K562 (cell line): ENCODE data around the gene RBBP5. TPM values are rescaled to one million over a fixed set of nuclear protein-coding genes. Genes with fewer than 3 reads are reported as not detected.

Experiments
- CBX2 ChIP-seq: fragments of 200-600 bp; sonication (generic); IDR thresholded peaks from one replicate; pipeline ENCODE4 v1.6.1; 2012; ENCODE audit warnings: mild to moderate bottlenecking, low read length, inconsistent platforms; ENCODE audit not compliant: insufficient read depth, poor library complexity, severe bottlenecking
- ETV6 ChIP-seq, 3 experiments: fragments of 150-350 bp in 1 of 3; sonication (generic) in 1 of 3; formaldehyde crosslinking in 1 of 3; IDR thresholded peaks; 2 replicates each; pipeline versions ENCODE4 v1.6.1 to v1.8.0; 2014 to 2022; ENCODE audit warnings: borderline replicate concordance in 2 of 3, low read depth in 2 of 3, antibody characterized with exemption in 1 of 3, low read length in 1 of 3, mild to moderate bottlenecking in 1 of 3, missing genetic modification reagents in 1 of 3
- HDAC1 ChIP-seq, 2 experiments: fragments of 450-650 bp; IDR thresholded peaks; 2 replicates each; pipeline ENCODE4 v1.6.1; 2016 to 2017; ENCODE audit warnings: inconsistent platforms in 1 of 2, mild to moderate bottlenecking in 1 of 2, moderate library complexity in 1 of 2
- HDAC2 ChIP-seq: fragments of 450-650 bp; IDR thresholded peaks from 2 replicates; pipeline ENCODE4 v1.6.1; 2016; ENCODE audit warnings: mild to moderate bottlenecking
- MIER1 ChIP-seq: fragments of 450-650 bp; IDR thresholded peaks from 2 replicates; pipeline ENCODE4 v1.6.1; 2016; ENCODE audit warnings: antibody characterized with exemption, mild to moderate bottlenecking, low read depth
- NUFIP1 ChIP-seq: fragments of 450-650 bp; IDR thresholded peaks from 2 replicates; pipeline ENCODE4 v1.6.1; 2018; ENCODE audit not compliant: partially characterized antibody
- ZSCAN32 ChIP-seq: fragments of 450-650 bp; formaldehyde crosslinking; IDR thresholded peaks from 2 replicates; pipeline ENCODE4 v1.4.0; 2020; ENCODE audit warnings: mild to moderate bottlenecking, moderate library complexity
- polyA plus RNA-seq, 8 experiments: library from polyadenylated mRNA; depleted of rRNA in 4 of 8; stranded (reverse) in 5 of 8; unstranded in 3 of 8; fragments of >200 nt; fragmentation: Nextera tagmentation in 2 of 8; fragmentation: Illumina TruSeq in 1 of 8; extraction: Ambion mirVana in 2 of 8; extraction: Trizol in 1 of 8; gene quantifications; 2 replicates each; pipeline versions ENCODE4 v1.2.1 to v1.2.3, GENCODE V29; 2011 to 2014; ENCODE audit warnings: inconsistent platforms in 1 of 8, missing spikeins in 1 of 8
- total RNA-seq, 7 experiments: library from RNA; depleted of rRNA in 6 of 7; stranded (reverse); fragments of >200 nt in 6 of 7; fragmentation: Illumina TruSeq in 2 of 7; extraction: Trizol in 2 of 7; gene quantifications; 2 replicates each; pipeline versions ENCODE4 v1.2.1 to v1.2.3, GENCODE V29; 2011 to 2021; ENCODE audit warnings: low replicate concordance in 1 of 7
- TF ChIP-seq, protein P1 (sequence below): fragments of 200-600 bp; sonication (generic); IDR thresholded peaks from one replicate; pipeline ENCODE4 v1.6.1; 2012; ENCODE audit warnings: mild to moderate bottlenecking, low read depth, low read length, inconsistent platforms
- TF ChIP-seq, protein P2 (sequence below): fragments of 200-800 bp; sonication (Bioruptor generic); IDR thresholded peaks from 2 replicates; pipeline ENCODE4 v1.6.1; 2017; ENCODE audit warnings: missing genetic modification characterization, missing compliant biosample characterization
- TF ChIP-seq, protein P3 (sequence below): fragments of 250-450 bp; sonication (Bioruptor Pico); IDR thresholded peaks from 2 replicates; pipeline ENCODE4 v1.5.0; 2020; ENCODE audit warnings: mild to moderate bottlenecking, borderline replicate concordance

The RBBP5 gene
- total and polyA plus RNA-seq, 9 of the 15 experiments (the other 6 are each of a cell fraction or from before 2014, with no cell fraction given), result 17.2 to 37.4 (median 28.4) TPM

DNA sequence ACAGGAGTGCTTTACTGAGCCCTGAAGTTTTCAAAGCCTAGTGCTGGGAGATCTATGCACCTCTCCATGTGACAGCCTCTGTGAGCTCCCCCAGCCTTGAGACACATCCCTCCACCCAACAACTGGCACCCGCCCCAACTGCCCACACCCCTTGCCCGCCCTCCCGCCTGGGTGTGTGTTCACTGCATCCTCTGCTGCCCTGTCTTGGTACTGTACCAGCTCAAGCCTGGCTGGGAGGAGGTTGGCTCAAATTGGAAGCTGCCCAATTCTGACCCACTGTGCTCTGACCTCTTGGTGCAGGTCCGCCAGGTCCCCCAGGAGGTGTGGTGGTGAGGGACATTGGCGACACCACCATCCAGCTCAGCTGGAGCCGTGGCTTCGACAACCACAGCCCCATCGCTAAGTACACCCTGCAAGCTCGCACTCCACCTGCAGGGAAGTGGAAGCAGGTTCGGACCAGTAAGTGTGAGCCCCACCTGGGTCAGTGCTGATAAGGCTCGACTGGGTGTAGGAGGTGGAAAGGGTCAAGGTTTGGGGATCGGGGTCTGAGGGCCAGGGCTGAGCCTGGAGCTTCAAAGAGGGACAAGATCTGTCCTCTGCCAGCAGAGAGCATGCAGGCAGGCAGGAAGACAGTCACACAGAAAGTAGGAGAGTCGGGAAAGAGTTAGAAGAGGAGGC is 55.5 kb downstream of the RBBP5 start (continued):
- TF ChIP-seq, protein P1, sequence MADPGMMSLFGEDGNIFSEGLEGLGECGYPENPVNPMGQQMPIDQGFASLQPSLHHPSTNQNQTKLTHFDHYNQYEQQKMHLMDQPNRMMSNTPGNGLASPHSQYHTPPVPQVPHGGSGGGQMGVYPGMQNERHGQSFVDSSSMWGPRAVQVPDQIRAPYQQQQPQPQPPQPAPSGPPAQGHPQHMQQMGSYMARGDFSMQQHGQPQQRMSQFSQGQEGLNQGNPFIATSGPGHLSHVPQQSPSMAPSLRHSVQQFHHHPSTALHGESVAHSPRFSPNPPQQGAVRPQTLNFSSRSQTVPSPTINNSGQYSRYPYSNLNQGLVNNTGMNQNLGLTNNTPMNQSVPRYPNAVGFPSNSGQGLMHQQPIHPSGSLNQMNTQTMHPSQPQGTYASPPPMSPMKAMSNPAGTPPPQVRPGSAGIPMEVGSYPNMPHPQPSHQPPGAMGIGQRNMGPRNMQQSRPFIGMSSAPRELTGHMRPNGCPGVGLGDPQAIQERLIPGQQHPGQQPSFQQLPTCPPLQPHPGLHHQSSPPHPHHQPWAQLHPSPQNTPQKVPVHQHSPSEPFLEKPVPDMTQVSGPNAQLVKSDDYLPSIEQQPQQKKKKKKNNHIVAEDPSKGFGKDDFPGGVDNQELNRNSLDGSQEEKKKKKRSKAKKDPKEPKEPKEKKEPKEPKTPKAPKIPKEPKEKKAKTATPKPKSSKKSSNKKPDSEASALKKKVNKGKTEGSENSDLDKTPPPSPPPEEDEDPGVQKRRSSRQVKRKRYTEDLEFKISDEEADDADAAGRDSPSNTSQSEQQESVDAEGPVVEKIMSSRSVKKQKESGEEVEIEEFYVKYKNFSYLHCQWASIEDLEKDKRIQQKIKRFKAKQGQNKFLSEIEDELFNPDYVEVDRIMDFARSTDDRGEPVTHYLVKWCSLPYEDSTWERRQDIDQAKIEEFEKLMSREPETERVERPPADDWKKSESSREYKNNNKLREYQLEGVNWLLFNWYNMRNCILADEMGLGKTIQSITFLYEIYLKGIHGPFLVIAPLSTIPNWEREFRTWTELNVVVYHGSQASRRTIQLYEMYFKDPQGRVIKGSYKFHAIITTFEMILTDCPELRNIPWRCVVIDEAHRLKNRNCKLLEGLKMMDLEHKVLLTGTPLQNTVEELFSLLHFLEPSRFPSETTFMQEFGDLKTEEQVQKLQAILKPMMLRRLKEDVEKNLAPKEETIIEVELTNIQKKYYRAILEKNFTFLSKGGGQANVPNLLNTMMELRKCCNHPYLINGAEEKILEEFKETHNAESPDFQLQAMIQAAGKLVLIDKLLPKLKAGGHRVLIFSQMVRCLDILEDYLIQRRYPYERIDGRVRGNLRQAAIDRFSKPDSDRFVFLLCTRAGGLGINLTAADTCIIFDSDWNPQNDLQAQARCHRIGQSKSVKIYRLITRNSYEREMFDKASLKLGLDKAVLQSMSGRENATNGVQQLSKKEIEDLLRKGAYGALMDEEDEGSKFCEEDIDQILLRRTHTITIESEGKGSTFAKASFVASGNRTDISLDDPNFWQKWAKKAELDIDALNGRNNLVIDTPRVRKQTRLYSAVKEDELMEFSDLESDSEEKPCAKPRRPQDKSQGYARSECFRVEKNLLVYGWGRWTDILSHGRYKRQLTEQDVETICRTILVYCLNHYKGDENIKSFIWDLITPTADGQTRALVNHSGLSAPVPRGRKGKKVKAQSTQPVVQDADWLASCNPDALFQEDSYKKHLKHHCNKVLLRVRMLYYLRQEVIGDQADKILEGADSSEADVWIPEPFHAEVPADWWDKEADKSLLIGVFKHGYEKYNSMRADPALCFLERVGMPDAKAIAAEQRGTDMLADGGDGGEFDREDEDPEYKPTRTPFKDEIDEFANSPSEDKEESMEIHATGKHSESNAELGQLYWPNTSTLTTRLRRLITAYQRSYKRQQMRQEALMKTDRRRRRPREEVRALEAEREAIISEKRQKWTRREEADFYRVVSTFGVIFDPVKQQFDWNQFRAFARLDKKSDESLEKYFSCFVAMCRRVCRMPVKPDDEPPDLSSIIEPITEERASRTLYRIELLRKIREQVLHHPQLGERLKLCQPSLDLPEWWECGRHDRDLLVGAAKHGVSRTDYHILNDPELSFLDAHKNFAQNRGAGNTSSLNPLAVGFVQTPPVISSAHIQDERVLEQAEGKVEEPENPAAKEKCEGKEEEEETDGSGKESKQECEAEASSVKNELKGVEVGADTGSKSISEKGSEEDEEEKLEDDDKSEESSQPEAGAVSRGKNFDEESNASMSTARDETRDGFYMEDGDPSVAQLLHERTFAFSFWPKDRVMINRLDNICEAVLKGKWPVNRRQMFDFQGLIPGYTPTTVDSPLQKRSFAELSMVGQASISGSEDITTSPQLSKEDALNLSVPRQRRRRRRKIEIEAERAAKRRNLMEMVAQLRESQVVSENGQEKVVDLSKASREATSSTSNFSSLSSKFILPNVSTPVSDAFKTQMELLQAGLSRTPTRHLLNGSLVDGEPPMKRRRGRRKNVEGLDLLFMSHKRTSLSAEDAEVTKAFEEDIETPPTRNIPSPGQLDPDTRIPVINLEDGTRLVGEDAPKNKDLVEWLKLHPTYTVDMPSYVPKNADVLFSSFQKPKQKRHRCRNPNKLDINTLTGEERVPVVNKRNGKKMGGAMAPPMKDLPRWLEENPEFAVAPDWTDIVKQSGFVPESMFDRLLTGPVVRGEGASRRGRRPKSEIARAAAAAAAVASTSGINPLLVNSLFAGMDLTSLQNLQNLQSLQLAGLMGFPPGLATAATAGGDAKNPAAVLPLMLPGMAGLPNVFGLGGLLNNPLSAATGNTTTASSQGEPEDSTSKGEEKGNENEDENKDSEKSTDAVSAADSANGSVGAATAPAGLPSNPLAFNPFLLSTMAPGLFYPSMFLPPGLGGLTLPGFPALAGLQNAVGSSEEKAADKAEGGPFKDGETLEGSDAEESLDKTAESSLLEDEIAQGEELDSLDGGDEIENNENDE, result no peak
- TF ChIP-seq HDAC2 (no peak), HDAC1 (IDR thresholded peaks at IDR 0.05) (no peak), ETV6 (IDR thresholded peaks at IDR 0.05; ENCODE audit: borderline replicate concordance in 1 of 2, low read depth in 2 of 2, low read length in 1 of 2) (no peak), ETV6 (CRISPR knock-in tag; IDR thresholded peaks at IDR 0.05; ENCODE audit: borderline replicate concordance) (no peak), CBX2 (no peak), ZSCAN32 (CRISPR knock-in tag) (no peak), MIER1 (no peak), NUFIP1 (no peak)
- TF ChIP-seq, protein P2, sequence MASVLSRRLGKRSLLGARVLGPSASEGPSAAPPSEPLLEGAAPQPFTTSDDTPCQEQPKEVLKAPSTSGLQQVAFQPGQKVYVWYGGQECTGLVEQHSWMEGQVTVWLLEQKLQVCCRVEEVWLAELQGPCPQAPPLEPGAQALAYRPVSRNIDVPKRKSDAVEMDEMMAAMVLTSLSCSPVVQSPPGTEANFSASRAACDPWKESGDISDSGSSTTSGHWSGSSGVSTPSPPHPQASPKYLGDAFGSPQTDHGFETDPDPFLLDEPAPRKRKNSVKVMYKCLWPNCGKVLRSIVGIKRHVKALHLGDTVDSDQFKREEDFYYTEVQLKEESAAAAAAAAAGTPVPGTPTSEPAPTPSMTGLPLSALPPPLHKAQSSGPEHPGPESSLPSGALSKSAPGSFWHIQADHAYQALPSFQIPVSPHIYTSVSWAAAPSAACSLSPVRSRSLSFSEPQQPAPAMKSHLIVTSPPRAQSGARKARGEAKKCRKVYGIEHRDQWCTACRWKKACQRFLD (CRISPR knock-in tag), result no peak
- TF ChIP-seq, protein P3, sequence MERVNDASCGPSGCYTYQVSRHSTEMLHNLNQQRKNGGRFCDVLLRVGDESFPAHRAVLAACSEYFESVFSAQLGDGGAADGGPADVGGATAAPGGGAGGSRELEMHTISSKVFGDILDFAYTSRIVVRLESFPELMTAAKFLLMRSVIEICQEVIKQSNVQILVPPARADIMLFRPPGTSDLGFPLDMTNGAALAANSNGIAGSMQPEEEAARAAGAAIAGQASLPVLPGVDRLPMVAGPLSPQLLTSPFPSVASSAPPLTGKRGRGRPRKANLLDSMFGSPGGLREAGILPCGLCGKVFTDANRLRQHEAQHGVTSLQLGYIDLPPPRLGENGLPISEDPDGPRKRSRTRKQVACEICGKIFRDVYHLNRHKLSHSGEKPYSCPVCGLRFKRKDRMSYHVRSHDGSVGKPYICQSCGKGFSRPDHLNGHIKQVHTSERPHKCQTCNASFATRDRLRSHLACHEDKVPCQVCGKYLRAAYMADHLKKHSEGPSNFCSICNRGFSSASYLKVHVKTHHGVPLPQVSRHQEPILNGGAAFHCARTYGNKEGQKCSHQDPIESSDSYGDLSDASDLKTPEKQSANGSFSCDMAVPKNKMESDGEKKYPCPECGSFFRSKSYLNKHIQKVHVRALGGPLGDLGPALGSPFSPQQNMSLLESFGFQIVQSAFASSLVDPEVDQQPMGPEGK (CRISPR knock-in tag), result no peak
- TF ChIP-seq, all 486 proteins: peak for 11
